COLO668 (cell line): ENCODE results near the gene TBC1D2B.
A peak's percentile ranks its signal among the peaks of the same experiment; 100 is the strongest.

ENCODE experiments used
- DNase-seq: peaks from one replicate; lab custom pipeline; 2025; ENCODE audit not compliant: unreplicated experiment; lab: John Stamatoyannopoulos, UW

The TBC1D2B gene

DNA sequence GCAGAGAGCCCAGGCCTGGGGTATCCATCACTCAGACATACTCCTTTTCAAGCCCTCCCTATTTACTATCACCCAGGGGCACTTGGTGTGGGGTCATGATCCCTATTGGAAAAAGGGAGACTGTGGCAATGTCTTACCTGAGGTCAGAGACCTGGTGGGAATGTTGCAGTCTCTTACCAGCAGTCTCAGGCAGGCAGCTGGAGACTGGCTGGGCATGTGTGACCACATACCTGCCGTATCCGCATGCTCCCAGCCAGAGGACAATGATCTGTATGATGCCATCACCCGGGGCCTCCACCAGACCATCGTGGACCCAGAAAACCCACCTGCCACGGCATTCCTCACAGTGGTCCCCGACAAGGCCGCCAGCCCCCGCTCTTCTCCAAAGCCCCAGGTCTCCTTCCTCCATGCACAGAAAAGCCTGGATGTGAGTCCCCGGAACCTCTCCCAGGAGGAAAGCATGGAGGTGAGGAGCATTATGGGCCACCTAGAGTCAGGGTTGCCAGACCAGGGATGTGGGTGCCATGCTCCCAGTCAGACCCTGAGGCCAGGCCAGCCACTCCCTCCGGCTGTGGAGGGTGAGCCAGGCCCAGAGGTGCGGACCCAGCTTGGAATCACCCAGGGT lies 20.7 kb upstream of the TBC1D2B start:
- DNase-seq: no peak

DNA sequence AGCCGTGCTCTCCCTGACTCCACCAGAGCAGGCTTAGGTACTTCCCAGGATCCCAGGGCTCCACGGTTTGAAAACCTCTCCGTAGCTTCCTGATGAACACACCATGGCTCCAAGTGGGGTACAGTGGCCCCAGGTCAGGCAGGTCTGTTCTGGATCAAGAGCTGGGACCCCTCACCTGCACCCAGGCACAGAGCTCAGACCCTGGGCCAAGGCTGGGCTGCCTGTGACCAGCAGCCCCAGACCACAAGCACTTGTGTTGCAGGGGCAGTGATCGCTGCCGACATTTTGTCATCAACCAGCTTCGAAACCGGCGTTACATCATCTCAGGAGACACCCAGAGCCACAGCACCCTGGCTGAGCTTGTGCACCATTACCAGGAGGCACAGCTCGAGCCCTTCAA lies 20.2 kb upstream of the TBC1D2B start:
- DNase-seq: no peak

GRCh38 chr15:78093242-78094020 lies 15.9 kb upstream of the TBC1D2B start:
- DNase-seq: no peak

- DNase-seq: no peak
Observed at GRCh38 chr15:78092261-78093041, 14.9 kb upstream of the TBC1D2B start, which contains the start of gene SH2D7. SH2D7 (plus strand) TSS chr15:78092561; CDS start chr15:78092585, 24 bp downstream.

DNA sequence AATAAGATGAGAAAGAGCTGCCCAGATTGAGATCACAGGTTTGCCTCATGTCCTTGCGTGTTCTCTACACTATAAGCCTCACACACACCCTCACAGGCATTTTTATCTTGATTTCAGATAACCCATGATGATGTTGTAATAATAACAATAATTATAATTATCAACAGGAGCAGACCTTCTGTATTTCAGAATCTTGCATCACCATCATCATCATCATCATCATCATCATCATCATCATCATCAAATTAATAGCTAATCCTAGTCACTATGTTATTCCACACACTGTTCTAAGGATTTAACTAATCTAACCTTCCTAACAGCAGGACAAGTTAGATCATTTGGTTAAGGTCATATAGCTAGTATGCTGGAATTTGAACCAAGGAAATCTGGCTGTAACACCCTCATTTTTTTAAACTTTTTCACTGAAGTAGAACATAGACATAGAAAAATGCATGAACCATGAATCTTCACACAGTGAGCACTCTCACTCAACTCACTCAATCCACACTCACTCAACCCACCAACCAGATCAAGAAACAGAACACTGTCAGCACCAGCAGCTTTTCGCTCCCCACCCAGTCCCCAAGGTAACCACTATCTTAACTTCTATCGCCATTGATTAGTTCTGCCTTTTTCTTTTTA lies 13.0 kb upstream of the TBC1D2B start:
- DNase-seq: no peak

DNA sequence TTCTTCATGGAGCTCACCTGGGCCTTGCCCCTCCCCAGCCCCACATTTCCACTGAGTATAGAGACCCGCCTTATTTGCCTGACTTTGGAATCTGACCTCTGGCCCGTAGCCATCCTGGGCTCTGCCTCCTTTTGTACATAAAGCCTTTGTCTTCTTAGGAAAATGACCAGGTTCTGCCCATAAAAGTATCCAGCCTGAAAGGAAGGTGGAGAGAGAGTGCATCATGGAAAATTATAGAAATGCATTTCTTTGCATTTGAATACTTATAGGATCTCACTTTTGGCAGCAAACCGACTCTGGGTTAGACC lies 11.2 kb upstream of the TBC1D2B start:
- DNase-seq: no peak

DNA sequence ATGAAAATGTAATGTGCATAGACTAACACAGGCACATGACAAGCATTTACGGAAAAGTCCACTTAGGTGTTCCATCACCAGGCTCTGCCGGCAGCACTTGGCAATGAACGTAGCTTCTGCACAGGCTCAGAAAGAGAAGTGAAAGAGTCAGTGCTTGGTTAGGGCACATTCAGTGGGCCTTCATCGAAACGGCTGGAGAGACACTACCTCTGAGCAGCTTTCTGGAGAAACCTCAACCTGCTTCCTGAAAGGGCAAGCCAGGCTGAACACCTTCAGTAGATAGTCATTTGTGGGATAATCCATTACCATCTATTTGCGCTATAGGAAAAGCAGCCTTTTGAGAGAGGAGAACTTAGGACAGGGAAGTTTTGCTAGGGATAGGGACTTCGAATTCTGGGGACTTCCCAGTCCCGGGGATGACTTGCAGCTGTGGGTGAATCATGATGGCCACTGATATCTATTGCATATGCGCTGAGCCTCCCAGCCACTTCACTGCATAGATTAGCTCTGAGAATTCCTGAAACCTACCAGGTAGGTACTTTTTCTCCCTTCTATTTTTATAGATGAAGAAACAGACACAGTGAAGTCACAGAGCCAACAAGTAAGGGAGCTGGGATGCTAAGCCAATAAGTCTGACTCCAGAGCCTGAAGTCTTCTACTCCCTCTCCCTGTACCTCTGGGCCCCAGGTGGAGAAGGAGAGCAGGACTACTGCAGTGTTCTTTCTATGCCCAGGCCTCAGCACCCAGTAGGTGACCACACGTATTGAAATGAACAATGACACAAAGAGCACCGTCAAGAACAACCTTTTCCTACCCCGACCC lies 10.7 kb upstream of the TBC1D2B start:
- no peak for DNase-seq

DNA sequence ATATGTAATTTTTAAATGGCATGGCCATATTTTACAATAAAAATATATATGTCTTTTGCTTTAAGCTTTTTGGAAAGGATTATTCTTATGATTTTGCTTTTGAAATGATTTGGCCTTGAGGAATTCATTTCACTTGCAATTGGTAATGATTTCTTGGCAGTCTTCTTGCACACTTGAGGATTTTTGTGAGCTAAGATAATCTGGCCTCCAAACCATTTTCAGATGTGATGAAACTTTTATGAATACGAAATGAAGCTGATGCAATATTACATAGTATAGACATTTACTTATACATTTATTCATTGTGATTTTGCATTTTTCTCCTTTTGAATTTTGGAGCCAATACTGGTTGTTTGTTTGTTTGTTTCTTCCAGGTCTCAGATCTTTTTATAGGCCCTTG lies 8.4 kb upstream of the TBC1D2B start:
- DNase-seq: no peak

DNA sequence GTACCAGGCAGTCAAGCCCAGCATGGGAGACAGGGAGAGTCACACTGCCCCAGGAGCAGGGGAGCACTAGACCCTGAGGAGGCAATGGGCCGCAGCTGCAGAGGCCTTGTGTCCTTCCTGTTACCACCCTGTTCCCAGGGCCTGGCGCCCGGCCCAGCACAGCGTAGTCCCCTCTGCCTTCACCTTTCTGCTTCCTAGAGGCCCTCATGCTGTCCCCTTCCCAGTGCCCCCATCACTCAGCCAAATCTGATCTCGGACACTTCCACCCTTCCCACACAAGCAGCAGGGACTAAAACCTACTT lies 6.9 kb upstream of the TBC1D2B start:
- DNase-seq: no peak

- no peak for DNase-seq
Observed at GRCh38 chr15:78083687-78084448, 6.4 kb upstream of the TBC1D2B start.

DNA sequence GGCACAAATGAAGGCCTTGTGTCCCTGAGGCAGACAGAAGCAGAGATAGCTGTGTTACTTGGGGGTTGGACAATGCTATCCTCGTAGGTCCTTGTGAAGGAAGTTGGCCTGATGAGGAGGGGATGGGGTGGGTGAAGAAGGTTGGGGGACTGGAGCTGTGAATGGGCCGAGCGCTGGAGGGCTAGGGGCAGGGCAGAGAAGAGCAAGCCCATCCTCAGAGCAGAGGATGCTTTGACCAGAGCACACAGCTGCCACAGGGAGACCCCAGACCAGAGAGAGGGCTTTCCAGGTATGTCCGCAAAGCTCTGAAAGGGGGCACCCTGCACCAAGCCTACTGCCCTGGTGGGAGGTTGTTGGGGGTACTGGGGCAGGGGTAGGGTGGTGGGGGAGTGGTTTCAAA lies 5.7 kb upstream of the TBC1D2B start:
- DNase-seq: no peak

DNA sequence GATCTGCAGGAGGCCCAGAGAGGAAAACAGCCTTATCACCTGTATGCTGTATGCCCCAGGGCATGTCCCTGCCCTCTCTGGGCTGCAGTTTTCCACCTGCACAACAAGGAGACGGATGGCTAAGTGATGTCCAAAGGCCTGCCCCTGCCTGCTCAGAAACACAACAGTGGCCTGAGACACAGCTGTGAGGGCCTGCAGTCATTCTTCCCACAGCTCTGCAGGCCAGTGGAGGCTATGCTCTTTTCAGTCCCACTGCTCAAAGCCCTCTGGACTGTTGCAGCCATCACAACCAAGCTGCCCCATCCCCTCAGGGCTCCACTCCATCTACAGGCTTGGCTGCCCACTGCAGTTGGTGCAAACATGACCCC lies 5.2 kb upstream of the TBC1D2B start:
- no peak for DNase-seq

DNA sequence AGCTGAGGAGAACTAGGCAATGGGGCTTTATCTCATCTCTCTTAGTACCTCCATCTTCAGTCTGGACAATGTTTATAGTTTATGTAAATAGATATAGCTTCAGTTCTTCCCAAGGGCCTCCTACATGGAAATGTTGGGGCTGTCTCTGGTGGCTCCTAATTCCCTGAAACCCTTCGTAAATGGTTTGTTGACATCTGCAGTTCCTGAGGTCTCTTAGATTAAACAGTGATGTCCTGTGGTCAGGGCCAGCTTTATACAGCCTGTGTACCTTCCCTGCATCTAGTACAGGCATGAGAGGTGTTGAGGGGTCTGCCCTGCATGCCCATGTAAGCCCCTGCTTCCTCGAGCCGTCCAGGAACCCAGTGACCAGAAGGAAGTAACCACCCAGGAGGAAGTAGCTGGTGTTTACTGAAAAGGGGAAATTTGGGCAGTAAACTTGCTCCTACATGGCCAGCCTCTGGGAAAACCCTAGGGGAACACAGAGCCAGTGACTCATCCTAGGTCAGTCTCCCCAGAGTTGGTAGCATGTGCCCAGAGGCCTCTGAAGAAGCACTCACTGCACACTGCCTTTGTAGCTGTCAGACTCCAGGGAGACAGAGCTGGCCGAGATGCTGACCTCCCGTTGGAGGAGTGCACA lies 4.7 kb upstream of the TBC1D2B start:
- DNase-seq: no peak

DNA sequence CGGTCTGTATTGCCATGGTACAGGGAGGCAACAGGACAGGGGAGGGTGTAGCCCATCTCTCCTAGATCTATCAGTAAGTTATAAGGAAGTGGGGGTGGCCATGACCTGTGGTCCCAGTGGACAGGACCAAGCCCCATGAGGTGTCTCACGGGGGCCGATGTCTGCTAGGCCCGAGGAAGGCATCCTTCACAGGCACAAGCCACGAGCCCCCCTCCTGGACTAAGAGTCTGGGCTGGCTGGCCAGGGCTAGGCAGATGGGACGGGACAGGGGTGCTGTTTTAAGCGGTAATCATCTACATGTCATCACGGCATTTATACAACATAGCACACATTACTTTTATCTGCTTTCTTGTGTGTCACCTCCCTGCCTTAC lies 2.6 kb upstream of the TBC1D2B start:
- DNase-seq: no peak

- no peak for DNase-seq
Observed at GRCh38 chr15:78079298-78080087, 2.0 kb upstream of the TBC1D2B start.

- DNase-seq: peak; percentile 14
Observed at GRCh38 chr15:78077871-78078210, 330 bp upstream of the TBC1D2B start.

GRCh38 chr15:78076231-78077052 lies 1.1 kb downstream of the TBC1D2B start:
- DNase-seq: peak; percentile 33

DNA sequence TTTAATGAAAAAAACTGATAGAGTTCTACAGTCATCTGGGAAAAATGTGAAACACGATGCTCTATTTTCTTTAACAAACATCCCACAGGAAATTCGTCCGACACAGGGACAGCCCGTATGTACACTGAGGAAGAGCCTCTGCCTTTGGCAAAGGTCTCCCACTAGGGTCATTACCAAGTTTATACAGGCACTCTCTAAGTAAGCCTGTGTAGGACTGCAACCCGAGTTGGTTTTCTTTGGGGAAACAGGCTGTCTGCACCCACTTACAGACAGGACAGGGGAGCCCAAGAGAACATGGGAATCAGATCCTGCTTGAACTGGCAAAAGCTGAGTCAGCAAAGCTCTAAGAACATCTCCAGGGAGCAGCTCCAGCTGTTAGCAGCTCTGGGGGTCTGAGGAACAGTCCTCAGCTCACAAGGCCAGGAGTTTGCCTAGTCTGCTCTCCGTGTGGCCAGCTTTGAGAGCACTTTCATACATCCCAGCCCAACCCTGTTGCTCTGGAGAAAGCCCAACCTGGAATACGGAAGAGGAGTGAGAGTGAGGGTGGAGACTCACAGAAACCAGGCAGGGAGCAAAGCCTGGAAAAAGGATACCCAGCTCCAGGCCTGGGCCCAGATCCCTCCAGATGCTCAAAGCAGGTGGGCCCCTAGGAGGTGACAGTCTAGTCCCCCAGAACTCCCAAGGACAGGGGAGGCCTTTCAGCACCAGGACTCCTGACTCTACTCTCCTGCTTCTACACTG lies 1.9 kb downstream of the TBC1D2B start:
- peak; percentile 55 for DNase-seq
